AG04450 (cell line): ENCODE measurements around the gene QDPR. TPM values are rescaled to one million over a fixed set of nuclear protein-coding genes. Genes with fewer than 3 reads are reported as not detected.

Experiments
- CTCF ChIA-PET: fragments of 300-600, 350-600 bp; formaldehyde crosslinking; extraction: SDS; loops from one replicate; lab custom pipeline; 2022; ENCODE audit warnings: antibody characterized with exemption, inconsistent platforms; lab: Charles Lee
- POLR2A ChIA-PET: fragments of 350-600 bp; formaldehyde crosslinking; extraction: SDS; loops from one replicate; lab custom pipeline; 2021; ENCODE audit warnings: antibody characterized with exemption, inconsistent platforms; lab: Yijun Ruan, JAX
- DNase-seq: peaks from one replicate; pipeline ENCODE4 v3.0.0-alpha.2; 2011; ENCODE audit warnings: low read depth, low spot score
- H3K27ac ChIP-seq: one replicate; pipeline ENCODE4 v1.5.1; 2012; ENCODE audit warnings: low read depth, low read length, control low read depth
- H3K27me3 ChIP-seq: one replicate; pipeline ENCODE4 v1.6.0; 2012; ENCODE audit warnings: low read length; ENCODE audit not compliant: control insufficient read depth, insufficient read depth
- H3K4me3 ChIP-seq: 2 replicates; pipeline ENCODE4 v1.5.1; 2011; ENCODE audit warnings: mild to moderate bottlenecking, low read depth, low read length, control low read depth
- H3K9me3 ChIP-seq: 2 replicates; pipeline ENCODE4 v1.5.1; 2012; ENCODE audit warnings: low read length; ENCODE audit not compliant: control insufficient read depth, insufficient read depth
- CTCF ChIP-seq: IDR thresholded peaks from 2 replicates; pipeline ENCODE4 v1.5.1; 2011; ENCODE audit warnings: low read depth, low read length, control low read depth, inconsistent platforms
- polyA plus RNA-seq: library from polyadenylated mRNA; depleted of rRNA; stranded (reverse); fragments of >200 nt; gene quantifications from 2 replicates; pipeline ENCODE4 v1.2.3, GENCODE V29; 2011

The QDPR gene
- polyA plus RNA-seq, 1 experiment, result 36.4 TPM

GRCh38 chr4:17558941-17559708 lies 47.2 kb upstream of the QDPR start:
- ChIA-PET POLR2A (no interaction called here), CTCF (interaction anchor here (3.7 kb wide), 1 partner anchor 10 kb away, joined by 20 read pairs; no protein-coding TSS in a partner anchor)

GRCh38 chr4:17557880-17558279 lies 46.0 kb upstream of the QDPR start:
- no peak for TF ChIP-seq CTCF
- H3K4me3 ChIP-seq, result no peak overlapping the region
- DNase-seq, result no peak
- no peak overlapping the region for H3K27ac ChIP-seq
- no peaks in the 10 kb centered on the region for H3K9me3 ChIP-seq
- POLR2A ChIA-PET, result no interaction called here
- CTCF ChIA-PET, result interaction anchor here (1.2 to 3.7 kb wide), 2 partner anchors 9 to 78 kb away, joined by 3 to 20 read pairs; no protein-coding TSS in a partner anchor
- peaks cover 5% of the 10 kb centered on the region for H3K27me3 ChIP-seq

More at GRCh38 chr4:17558941-17559708, 47.2 kb upstream of the QDPR start:
- H3K27ac ChIP-seq, result no peak overlapping the region
- peaks cover 4% of the 10 kb centered on the region for H3K27me3 ChIP-seq
- no peak overlapping the region for H3K4me3 ChIP-seq
- no peaks in the 10 kb centered on the region for H3K9me3 ChIP-seq
- no peak for DNase-seq
- TF ChIP-seq CTCF, result no peak

- H3K9me3 ChIP-seq, result no peaks in the 10 kb centered on the region
- H3K4me3 ChIP-seq, result no peak overlapping the region
- peaks cover 10% of the 10 kb centered on the region for H3K27me3 ChIP-seq
- ChIA-PET POLR2A (no interaction called here), CTCF (no interaction called here)
- DNase-seq, result no peak
- no peak for TF ChIP-seq CTCF
- H3K27ac ChIP-seq, result no peak overlapping the region
These were observed 44.6 kb upstream of the QDPR start for GRCh38 chr4:17556498-17556897.

GRCh38 chr4:17554568-17554967 lies 42.7 kb upstream of the QDPR start:
- ChIA-PET CTCF (interaction anchor here (1.2 kb wide), 1 partner anchor 9 kb away, joined by 5 read pairs; no protein-coding TSS in a partner anchor), POLR2A (no interaction called here)
- no peak for DNase-seq

More at GRCh38 chr4:17554568-17554967, 42.7 kb upstream of the QDPR start:
- no peak overlapping the region for H3K27ac ChIP-seq
- H3K27me3 ChIP-seq, result peaks cover 10% of the 10 kb centered on the region
- no peak for TF ChIP-seq CTCF
- no peak overlapping the region for H3K4me3 ChIP-seq
- H3K9me3 ChIP-seq, result no peaks in the 10 kb centered on the region
